ENCODE data around the gene ATP1A2.
A peak's percentile ranks its signal among the peaks of the same experiment; 100 is the strongest.

Gene ATP1A2

GRCh38 chr1:160085686-160086455 lies 29.7 kb upstream of the ATP1A2 start:
- peak; percentile 85 to 95 (median 92) for DNase-seq

- no peak for DNase-seq
Observed at GRCh38 chr1:160086456-160086892, 29.1 kb upstream of the ATP1A2 start.

- DNase-seq, result no peak
Observed at GRCh38 chr1:160087118-160087662, 28.4 kb upstream of the ATP1A2 start.

- DNase-seq, result no peak
Observed at GRCh38 chr1:160089883-160090282, 25.7 kb upstream of the ATP1A2 start.

- no peak for DNase-seq
Observed at GRCh38 chr1:160090760-160091159, 24.8 kb upstream of the ATP1A2 start.

DNA sequence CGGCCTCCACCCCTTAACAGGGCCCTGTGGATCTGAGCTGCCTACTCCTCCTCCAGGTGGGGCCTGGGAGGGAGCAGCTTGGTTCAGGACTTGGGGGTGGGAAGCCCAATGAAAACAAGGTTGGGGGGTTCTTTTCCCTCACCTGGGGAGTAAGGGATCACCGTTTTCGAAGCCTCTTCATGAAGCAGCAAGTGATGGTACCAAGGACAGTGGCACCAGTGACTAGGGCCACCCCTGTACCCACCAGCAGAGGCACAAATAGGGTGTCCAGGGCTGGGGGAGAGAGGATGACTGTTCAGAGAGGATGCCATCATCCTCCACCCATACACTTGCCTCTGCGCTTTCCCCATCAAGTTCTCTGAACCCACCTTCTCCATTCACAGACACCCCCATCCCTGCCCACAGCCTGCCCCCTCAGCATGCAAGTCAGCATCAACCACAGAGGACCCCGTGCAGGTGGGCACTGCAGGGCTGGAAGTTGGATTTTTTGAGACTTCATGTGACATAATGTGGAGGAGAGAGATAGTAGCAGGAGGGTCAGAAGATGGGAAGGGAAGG lies 23.8 kb upstream of the ATP1A2 start:
- no peak for DNase-seq

GRCh38 chr1:160092366-160093068 lies 23.0 kb upstream of the ATP1A2 start:
- no peak for DNase-seq

DNA sequence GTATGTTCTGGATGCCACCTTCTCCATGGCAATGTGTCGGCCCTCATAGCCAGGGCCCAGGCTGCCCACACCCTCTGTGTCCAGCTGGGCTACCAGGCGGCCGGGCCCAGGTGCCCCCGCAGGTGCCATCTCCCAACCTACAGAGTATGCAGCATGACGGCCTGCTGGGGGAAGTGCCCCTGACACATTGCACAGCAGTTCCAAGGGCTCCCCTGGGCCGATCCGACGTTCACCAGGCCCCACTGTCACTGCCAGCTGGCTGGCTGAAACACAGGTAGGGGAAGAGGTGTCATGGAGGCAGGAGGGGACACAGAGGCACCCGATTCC lies 22.5 kb upstream of the ATP1A2 start:
- DNase-seq, result no peak

DNA sequence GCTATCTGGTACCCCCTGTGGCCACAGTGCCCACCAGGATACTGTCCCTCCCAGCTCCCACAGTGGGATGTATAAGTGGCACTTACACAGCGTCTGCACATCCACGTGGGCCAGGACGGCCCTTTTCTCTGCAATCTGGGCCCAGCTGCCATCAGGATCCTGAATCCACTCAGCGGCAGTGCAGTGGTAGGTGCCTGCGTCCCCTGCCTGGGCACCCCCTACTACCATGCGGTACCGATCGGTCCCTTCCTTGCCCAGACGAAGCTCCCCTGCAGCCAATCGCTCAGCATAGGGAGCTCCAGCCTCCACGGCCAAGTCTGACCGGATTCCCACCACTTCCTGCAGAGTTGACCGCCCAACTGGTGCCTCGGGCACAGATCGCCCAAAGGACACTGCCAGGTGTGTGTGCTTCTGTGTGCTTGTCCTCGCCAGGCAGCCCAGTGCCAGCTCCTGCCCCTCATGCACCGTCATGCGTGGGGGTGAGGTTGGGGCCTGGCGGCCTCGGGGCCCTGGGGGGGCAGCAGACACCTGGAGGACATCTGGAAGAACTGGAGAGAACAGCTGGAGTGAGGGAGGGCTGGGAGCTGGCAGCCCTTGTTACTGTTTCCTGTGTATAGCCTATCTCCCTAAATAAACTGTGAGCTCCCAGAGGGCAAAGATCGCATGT lies 21.8 kb upstream of the ATP1A2 start:
- no peak for DNase-seq

DNA sequence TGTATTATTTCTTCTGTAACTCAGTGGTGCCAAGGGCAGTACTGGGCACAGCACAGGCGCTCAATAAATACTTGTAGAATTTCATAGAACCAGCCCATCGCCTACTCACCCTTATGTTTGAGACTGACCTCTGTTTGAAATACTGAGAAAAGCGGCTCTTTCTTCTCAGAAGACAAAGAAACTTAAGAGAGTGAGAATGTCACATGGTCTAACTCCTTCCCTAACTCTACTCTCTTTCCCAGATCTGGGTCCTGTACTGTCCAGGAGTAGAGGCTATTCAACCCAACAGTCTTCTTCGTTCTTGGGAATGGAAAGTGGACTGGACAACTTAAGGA lies 21.3 kb upstream of the ATP1A2 start:
- no peak for DNase-seq

DNA sequence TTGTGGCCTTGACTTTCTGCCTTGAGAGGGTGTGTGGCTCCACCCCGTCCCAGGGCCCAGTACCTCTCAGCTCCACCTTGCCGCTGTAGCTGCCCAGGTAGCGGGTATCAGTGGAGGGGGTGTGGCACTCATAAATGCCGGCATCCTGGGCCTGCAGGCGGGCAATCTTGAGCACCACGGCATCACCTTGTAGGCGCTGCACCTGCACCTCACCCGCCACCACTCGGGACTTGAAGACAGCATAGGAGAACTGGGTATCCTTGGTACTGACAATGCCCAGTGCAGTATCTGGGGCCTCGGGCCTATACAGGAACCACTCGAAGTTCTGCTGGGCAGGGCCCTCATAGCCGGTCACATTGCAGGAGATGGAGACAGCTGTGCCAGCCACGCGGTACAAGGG lies 20.8 kb upstream of the ATP1A2 start:
- no peak for DNase-seq

DNA sequence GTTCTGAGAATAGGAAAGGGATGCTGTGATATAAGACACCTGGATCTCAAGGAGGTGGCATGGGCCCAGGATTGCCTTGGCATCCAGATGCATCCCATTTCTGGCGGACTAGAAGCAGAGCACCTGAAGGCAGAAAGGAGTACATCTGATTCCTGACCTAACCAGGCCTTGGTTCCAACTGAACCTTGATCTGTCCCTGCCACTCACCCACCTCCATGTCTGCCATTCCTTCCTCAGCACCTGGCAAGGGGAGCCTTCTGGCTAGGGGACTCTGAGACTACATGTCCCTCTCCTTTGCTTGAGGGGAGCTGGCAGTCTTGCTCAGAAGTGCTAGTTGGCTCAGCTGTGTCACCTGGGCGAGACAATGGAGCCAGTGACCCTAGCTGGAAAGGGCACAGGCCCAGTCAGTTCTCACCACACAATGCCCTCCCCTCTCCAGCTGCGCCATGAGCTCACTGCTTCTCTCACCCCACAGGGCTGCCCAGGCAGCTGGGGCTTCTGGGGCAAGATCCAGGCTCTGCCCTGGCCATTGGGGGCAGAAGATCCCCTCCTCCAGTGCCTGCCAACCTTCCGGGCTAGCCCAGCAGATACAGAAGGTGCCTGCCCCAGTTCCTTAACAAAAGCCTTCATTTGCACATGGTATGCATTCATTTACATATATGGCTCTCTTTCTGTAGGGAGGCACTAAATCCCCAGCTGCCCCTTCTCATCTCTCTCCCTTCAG lies 20.0 kb upstream of the ATP1A2 start:
- DNase-seq, result peak in 1 of 3 donors; percentile 39

DNA sequence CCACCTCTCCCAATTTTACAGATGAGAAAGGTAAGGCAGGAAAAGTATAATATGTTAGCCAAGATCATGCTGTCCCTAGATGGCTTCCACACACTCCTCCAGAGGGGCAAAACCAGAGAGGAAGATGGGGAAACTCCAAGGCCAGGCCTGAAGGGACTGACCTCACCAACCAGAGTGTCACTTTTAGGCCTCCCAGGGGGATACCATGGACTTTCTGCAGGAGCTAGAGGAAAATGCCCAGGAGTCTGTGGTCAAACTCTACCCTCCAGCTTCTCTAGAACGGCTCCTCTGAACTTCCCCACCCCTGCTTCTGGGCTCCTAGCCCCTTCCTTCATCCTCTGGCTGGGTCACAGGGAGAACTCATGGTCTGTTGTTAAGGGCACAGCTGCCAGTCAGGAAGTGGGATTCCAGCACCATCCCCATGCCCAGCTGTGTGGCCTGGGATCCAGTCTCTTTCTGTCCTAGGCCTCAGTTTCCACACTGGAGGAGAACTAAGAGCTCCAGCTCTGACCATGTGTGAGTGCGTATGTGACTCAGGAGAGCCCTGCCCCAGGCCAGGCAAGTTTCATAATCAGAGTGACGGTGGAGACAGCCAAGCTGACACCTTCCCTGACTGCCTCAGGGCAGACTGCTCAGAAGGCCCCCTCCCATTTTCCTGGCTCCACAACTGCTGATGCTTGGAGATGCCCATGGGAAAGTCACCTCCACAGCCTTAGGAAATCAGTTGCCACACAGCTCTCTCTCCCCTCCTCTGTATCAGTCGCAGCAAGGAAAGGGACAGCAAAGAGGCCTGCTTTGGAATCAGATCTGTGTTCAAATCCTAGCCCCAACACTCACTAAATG lies 19.1 kb upstream of the ATP1A2 start:
- DNase-seq, result peak; percentile 91 to 96 (median 92)

DNA sequence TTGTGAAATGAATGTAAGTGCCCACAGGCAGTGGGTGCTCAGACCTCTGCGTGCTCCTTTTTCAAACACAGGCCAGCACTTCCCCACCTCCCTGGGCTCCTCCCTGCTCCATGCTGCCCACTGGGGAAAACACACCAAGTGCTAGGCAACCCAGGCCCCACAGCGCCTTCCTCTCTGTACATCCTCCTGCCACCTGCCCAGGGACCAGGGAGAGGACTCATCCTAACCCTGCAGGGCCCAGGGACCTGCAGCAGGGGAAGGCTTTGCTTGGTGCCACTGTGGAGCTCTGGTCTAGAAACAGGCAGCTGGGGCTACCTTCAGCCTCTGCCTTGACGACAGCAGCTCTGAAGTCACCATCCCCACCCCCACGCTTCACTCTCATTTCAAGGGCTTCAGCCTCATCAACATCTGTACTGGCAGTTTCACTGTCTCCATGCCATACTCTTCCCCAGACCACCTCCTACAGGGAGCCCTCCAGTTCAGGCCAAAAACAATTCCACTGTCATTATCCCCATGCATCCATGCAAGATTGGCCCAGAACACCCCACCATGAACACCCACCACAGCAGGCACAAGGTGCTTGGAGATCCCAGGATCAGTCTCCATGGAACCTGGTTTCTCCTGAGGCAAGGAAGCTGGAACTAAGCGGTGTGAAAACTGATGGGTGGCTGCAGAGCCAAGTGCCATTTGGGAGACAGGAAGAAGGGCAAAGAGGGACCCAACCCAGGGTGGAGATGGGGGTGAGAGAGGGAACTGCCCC lies 18.2 kb upstream of the ATP1A2 start:
- DNase-seq, result peak; percentile 55 to 79 (median 67)

DNA sequence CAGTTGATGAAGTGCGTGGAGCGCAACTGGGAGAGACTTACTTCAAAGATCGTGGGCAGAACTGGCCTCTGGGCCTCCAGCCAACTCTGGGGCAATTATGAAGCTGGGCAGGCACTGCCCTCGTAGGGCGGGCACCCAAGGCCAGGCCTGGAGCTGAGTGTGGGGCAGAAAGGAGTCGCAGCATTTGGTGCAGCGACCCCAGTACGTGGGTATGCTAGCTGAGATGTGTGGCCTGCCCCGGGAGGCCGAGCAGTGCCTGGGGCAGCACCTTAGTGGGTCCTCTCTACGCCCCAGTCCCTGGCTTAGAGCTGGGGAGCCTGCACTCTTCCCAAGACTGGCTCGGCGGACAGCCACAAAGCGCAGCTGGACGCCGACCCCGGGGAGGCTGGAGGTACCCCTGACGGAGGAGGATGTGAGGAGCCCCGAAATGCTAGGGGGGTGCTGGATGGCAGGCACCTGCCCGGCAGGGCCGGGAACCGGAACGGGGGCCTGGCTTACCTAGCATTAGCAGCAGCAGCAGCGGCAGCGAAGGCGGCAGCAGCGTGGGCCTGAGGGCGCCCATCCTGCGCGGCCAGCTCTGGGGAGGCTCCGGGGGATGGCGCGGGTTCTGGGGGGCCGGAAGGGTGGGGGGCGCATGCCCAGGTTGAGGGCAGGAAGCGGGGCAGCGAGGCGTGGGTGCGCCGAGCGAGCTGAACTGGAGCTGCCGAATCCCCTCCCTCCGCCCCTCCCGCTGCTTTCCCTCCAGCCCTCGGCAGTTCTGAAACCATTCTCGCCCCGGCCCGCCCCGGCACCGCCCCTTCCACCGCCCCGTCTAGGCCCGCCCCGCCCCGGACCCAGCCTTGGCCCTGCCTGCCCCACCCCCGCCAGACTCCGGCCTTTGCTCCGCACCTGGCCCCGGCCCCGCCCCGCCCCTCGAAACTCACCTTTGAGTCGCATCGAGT lies 17.4 kb upstream of the ATP1A2 start, which contains the start of gene IGSF8:
Gene IGSF8, minus strand, starts transcription at position 709 of the 941 bp plus-strand sequence. Its CDS starts 147 bp downstream, at position 562.
- DNase-seq, result peak; percentile 80 to 96 (median 87)

DNA sequence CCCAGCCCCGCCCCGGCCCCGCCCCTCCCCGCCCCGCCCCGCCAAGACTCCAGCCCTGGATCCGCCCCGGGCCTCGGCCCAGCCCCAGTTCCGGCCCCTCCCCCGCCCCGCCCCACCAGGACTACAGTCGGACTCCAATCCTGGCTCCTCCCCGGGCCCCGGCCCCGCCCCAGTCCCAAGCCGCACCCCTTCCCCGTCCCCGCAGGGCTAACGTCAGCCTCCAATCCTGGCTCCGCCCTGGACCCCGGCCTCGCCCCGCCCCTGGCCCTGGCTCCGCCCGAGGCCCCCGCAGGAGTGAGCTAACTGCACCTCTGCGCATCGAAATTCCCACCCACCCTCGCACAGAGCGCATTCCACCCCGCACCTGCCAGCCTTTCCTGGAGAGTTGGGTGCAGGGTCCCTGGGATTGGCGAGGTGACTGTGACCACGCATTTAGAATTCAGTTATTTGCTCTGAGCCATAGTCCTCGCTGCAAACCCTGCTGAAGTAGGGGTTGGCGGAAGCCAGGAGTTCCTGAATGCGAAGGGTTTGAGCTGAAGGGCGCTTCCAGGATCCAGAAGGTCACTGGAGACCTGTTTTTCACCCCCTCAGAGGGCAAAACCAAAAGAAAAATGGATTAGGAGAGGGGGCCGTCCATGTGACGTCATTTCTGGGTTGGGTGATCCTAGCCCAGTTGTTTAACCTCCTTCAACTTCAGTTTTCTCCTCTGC lies 16.6 kb upstream of the ATP1A2 start:
- DNase-seq, result peak; percentile 94 to 99 (median 97)

- DNase-seq, result no peak
Observed at GRCh38 chr1:160099716-160100375, 15.7 kb upstream of the ATP1A2 start.

GRCh38 chr1:160101037-160101716 lies 14.4 kb upstream of the ATP1A2 start:
- DNase-seq, result peak; percentile 84 to 92 (median 91)
